Activated CD8-positive, alpha-beta memory T cell treated with anti-CD3 and anti-CD28 coated beads for 36 hours (primary cell): ENCODE results near the gene C4orf50. TPM values are rescaled to one million over a fixed set of nuclear protein-coding genes. Genes with fewer than 3 reads are reported as not detected.
"Not testable (repeated sequence)": the region's sequence is repeated elsewhere in the genome, so short reads cannot be mapped to it uniquely, and the experiment has no call there.

Source experiments
- CTCF ChIA-PET: fragments of 350-600 bp; sonication (Branson Sonifier 250); formaldehyde crosslinking; loops from one replicate; lab custom pipeline; 2021; ENCODE audit warnings: antibody characterized with exemption; lab: Charles Lee
- POLR2A ChIA-PET: fragments of 350-600 bp; sonication (Branson Sonifier 250); formaldehyde crosslinking; loops from one replicate; lab custom pipeline; 2021; ENCODE audit warnings: antibody characterized with exemption; lab: Charles Lee
- total RNA-seq, 2 experiments: library from RNA; stranded (reverse); gene quantifications; one replicate each; pipeline ENCODE4 v1.2.3, GENCODE V29; 2021

The C4orf50 gene
- total RNA-seq, 2 experiments from 2014 or later = 0.17 to 0.19 TPM

DNA sequence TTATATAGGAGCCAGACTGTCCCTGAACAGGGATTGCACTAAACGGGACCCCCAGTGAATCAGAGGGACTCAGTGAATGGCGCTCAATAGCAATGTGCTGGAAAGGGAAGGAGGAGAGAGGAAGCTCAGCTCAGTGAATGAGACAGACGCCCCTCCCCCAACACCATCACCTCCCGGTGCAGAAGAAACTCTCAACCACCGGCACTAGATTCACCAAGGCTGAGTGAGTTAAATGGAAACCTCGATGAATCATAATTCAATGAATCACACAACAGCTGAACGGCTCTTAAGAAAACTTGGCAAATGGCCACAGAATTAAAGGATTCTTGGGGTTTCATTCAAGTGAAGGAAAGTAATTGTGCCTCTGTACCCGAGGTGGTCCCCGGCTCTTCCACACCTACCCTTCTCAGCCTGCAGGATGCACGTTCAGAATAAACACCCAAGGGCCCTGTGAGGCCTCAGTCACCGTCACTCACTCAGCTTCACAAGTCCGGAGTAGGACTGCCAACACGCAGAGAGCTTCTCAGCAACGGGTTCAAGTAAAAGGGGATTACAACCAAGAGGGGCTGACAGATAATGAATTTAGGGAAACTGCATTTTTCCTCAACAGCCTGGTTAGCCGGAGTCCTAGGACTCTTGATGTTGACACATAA, 154.6 kb downstream of the C4orf50 start:
- POLR2A ChIA-PET = no interaction called here

DNA sequence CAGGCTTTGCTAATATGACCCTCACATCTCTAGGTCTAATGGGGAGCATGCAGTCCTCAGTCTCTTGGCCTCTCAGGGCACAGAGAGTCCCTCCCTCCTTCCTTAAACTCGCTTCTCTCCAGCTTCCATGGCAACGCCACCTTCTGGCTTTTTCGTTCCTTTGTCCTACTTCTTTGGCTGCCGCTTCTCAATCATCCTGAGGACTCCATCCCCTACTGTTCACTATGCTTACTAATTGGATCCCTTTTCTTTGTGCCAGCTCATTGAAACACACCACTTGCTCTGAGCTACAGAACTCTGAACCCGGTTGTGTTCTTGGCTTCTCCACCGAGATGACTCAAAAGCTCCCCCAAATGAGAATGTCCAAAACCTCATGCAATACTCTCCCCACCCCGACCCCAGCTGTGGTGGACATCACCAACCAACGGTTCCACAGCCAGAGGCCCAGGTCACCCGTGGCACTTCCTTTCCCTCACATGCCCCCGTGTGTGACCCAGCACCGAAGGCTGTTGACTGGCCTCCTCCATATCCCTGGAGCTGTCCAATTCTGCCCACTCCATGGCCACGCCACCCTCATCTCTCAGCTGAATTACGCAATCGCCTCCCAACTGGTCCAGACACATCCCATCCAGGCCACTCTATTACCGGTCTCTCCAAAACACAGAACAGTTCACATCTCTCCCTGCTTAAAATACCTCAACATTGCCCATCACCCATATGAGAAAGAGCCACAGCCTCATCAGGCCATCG, 160.0 kb downstream of the C4orf50 start:
- POLR2A ChIA-PET = no interaction called here
- CTCF ChIA-PET = no interaction called here

More for the DNA sequence above, 154.6 kb downstream of the C4orf50 start:
- CTCF ChIA-PET = no interaction called here

DNA sequence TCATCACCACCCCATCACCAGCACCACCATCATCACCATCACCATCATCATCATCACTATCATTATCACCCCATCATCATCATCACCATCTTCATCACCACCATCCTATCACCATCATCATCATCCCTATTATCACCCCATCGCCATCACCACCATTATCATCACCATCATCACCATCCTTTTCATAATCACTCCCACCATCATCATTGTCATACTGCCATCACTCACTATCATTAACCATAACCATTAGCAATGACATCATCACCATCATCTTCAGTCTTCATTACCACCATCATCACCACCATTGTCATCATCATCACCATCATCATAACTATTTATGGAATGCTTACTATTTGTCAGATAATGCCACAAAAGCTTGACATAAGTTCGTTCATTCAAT, 161.0 kb downstream of the C4orf50 start:
- CTCF ChIA-PET = no interaction called here
- POLR2A ChIA-PET = no interaction called here

DNA sequence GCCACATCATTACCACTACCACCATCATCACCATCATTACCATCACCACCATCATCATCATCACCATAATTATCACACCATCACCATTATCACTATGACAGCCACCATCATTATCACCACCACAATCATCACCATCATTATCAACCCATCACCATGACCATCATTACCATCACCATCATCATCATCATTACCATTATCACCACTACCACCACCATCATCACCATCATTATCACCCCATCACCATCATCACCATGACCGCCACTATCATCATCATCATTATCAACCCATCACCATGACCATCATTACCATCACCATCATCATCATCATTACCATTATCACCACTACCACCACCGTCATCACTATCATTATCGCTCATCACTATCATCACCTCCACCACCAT, 161.9 kb downstream of the C4orf50 start:
- CTCF ChIA-PET = not testable (repeated sequence)

DNA sequence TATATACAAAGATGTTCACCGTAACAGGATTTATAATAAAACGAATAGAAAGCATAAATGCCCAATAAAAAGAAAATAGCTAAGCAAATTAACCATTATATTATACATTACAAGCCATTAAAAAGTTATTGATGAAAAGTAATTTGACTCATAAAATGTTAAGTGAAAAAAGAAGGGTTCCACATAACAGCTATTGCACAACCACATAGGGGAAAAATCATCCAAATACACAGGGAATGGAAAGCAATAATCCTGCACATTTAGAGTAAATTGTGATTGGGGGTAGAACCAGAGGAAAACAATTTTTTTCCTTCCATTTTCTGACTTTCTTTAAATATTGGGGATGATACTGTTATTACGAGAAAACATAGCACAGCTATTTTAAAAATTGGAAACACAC, 163.3 kb downstream of the C4orf50 start:
- POLR2A ChIA-PET = no interaction called here
- CTCF ChIA-PET = no interaction called here

More for the DNA sequence above, 161.9 kb downstream of the C4orf50 start:
- POLR2A ChIA-PET = not testable (repeated sequence)

DNA sequence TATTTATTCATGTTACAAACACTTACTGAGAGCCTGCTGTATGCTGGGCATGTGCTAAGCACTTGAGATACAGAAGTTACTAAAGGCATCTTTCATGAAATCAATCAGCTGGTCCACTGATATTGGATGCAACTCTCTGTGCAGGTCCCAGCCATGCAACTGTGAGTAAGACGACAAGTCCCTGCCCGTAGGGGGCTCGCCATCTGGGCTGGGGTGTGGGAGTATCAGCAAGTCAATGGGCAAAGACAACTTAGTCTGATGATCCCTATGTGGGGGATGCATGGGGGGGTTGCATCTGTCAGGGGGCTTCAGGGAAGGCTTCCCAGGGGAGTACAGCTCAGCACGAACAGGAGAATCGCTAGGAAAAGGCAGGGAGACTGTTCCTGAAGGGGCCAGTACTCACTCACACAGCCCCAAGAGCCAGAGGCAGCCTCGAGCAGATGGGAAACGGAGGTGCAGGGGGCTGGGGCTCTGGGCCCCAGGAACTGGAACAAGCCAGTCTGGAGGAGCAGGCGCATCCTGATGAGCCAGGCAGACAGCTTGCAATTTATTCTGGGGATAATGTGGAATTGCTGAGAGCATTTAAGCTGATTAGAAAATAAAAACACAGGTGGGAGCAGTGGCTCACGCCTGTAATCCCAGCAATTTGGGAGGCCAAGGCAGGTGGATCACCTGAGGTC, 165.6 kb downstream of the C4orf50 start:
- POLR2A ChIA-PET = no interaction called here
- CTCF ChIA-PET = no interaction called here

DNA sequence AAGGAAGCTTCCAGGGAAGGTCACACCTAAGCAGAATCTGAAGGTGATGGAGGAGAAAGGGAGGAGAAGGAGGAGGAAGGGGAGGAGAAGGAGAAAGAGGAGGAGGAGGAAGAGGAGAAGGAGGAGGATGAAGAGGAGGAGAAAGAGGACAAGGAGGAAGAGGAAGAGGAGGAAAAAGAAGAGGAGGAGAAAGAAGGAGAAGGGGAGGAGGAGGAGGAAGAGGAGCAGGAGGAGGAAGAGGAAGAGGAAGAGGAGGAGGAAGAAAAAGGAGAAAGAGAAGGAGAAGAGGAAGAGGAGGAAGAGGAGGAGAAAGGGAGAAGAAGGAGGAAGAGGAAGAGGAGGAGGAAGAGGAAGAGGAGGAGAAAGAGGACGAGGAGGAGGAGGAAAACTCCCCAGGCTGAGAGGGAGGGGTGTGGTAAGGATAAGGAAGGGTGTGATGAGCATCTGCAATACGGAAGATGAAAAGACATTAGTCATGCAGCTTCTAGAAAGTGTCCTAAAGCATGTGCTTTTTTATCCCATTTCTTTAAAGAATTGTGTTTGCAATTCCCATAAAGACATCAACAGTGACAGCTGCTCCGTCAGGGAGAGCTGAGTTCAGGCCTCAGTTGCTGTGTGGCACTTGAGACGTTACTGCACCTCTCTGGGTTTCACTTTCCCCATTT, 166.5 kb downstream of the C4orf50 start:
- POLR2A ChIA-PET = no interaction called here
- CTCF ChIA-PET = no interaction called here

Other genes with a start within 250 kb of the C4orf50 start
- gene CRMP1, start 125.3 kb downstream of the C4orf50 start, total RNA-seq = not detected
- gene JAKMIP1, start 182.1 kb upstream of the C4orf50 start, total RNA-seq = 10 to 100 TPM; 12.4 to 12.5 TPM